ENCODE measurements around the gene GABARAPL1. TPM values are rescaled to one million over a fixed set of nuclear protein-coding genes. Genes with fewer than 3 reads are reported as not detected.

Gene GABARAPL1
- total and polyA plus RNA-seq, 2 of the 13 experiments (the other 11 are each of a cell fraction or from before 2014, with no cell fraction given), result 7.9 to 26.1 TPM

DNA sequence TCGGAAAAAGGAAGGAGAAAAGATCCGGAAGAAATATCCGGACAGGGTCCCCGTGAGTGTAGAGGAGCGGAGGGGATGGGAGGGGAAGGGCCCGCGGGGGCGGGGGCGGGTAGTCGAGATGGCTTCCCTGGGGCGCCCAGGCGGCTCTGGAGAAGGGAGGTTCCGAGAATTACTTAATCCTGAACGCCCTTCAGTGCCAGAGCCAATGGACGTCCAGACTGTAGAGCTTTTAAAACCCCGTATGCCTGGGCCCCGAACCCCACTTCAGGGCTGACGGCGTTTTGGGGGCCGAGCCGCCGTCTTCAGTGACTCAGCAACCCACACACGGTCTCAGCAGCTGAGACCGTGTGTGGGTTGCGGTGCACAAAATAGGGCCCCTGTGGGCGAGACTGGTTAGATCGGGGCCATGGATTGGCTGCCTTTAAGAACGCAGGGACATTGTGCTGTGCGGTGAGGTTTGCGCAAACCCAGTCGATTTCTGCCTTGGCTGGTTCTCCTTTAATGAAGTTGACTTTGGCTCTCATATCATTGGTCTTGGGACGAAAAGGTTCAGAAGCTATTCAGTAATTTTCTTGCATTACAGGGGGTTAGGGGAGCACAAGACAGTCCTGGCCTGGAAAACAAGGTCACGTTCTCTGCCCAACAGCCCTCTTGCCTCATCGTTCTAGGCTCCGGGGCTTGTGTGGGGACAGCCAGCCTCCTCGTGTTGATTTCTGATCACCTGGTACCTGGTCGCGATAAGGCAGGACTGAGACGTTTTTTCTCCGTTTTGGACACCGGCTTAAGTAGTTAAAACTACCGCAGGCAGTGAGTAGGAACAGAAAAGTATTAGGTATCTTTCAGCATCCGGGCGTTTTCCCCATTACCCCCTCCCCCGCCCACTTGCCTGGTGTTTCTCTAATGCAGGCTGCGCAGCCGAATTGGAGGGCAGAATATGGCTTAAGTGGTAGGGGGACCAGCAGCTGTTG, 775 bp downstream of the GABARAPL1 start (continued):
- TF ChIP-seq ZNF558 (CRISPR knock-in tag; IDR thresholded peaks at IDR 0.05; ENCODE audit: borderline replicate concordance) (peak; percentile 6; the same call in 1 of the 2 replicates), ZNF780A (CRISPR knock-in tag; IDR thresholded peaks at IDR 0.05) (no peak), PCBP1 (IDR thresholded peaks at IDR 0.05; ENCODE audit: borderline replicate concordance, low read depth, low read length) (no peak), PRPF4 (IDR thresholded peaks at IDR 0.05; ENCODE audit: low read depth, low read length, poor library complexity, severe bottlenecking) (no peak), ZNF121 (CRISPR knock-in tag; IDR thresholded peaks at IDR 0.05) (peak; percentile 55; the same call in 1 of the 2 replicates), ZSCAN30 (CRISPR knock-in tag; IDR thresholded peaks at IDR 0.05) (no peak), ZNF563 (CRISPR knock-in tag; IDR thresholded peaks at IDR 0.05) (no peak), SIX4 (CRISPR knock-in tag; IDR thresholded peaks at IDR 0.05) (no peak), ZNF619 (CRISPR knock-in tag; IDR thresholded peaks at IDR 0.05) (no peak), GATAD2A (CRISPR knock-in tag; IDR thresholded peaks at IDR 0.05) (peak; percentile 37; the same call in 1 of the 2 replicates), ZZZ3 (CRISPR knock-in tag; IDR thresholded peaks at IDR 0.05; ENCODE audit: borderline replicate concordance) (no peak), HNRNPLL (IDR thresholded peaks at IDR 0.05; ENCODE audit: low read depth, low read length, poor library complexity, severe bottlenecking) (peak; percentile 36), ZNF326 (CRISPR knock-in tag; IDR thresholded peaks at IDR 0.05; ENCODE audit: borderline replicate concordance) (no peak), RBAK (CRISPR knock-in tag; IDR thresholded peaks at IDR 0.05) (no peak), PHB2 (IDR thresholded peaks at IDR 0.05; ENCODE audit: partially characterized antibody) (no peak), NBN (conservative IDR thresholded peaks at IDR 0.05) (no peak), ZNF432 (CRISPR knock-in tag; IDR thresholded peaks at IDR 0.05; ENCODE audit: borderline replicate concordance) (no peak)
- TF ChIP-seq, protein P1, sequence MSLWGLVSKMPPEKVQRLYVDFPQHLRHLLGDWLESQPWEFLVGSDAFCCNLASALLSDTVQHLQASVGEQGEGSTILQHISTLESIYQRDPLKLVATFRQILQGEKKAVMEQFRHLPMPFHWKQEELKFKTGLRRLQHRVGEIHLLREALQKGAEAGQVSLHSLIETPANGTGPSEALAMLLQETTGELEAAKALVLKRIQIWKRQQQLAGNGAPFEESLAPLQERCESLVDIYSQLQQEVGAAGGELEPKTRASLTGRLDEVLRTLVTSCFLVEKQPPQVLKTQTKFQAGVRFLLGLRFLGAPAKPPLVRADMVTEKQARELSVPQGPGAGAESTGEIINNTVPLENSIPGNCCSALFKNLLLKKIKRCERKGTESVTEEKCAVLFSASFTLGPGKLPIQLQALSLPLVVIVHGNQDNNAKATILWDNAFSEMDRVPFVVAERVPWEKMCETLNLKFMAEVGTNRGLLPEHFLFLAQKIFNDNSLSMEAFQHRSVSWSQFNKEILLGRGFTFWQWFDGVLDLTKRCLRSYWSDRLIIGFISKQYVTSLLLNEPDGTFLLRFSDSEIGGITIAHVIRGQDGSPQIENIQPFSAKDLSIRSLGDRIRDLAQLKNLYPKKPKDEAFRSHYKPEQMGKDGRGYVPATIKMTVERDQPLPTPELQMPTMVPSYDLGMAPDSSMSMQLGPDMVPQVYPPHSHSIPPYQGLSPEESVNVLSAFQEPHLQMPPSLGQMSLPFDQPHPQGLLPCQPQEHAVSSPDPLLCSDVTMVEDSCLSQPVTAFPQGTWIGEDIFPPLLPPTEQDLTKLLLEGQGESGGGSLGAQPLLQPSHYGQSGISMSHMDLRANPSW (CRISPR knock-in tag; IDR thresholded peaks at IDR 0.05; ENCODE audit: borderline replicate concordance), result no peak
- TF ChIP-seq, protein P2, sequence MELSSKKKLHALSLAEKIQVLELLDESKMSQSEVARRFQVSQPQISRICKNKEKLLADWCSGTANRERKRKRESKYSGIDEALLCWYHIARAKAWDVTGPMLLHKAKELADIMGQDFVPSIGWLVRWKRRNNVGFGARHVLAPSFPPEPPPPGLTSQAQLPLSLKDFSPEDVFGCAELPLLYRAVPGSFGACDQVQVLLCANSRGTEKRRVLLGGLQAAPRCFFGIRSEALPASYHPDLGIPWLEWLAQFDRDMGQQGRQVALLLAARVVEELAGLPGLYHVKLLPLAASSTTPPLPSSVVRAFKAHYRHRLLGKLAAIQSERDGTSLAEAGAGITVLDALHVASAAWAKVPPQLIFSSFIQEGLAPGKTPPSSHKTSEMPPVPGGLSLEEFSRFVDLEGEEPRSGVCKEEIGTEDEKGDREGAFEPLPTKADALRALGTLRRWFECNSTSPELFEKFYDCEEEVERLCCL (CRISPR knock-in tag; IDR thresholded peaks at IDR 0.05; ENCODE audit: borderline replicate concordance), result no peak
- TF ChIP-seq, protein P3, sequence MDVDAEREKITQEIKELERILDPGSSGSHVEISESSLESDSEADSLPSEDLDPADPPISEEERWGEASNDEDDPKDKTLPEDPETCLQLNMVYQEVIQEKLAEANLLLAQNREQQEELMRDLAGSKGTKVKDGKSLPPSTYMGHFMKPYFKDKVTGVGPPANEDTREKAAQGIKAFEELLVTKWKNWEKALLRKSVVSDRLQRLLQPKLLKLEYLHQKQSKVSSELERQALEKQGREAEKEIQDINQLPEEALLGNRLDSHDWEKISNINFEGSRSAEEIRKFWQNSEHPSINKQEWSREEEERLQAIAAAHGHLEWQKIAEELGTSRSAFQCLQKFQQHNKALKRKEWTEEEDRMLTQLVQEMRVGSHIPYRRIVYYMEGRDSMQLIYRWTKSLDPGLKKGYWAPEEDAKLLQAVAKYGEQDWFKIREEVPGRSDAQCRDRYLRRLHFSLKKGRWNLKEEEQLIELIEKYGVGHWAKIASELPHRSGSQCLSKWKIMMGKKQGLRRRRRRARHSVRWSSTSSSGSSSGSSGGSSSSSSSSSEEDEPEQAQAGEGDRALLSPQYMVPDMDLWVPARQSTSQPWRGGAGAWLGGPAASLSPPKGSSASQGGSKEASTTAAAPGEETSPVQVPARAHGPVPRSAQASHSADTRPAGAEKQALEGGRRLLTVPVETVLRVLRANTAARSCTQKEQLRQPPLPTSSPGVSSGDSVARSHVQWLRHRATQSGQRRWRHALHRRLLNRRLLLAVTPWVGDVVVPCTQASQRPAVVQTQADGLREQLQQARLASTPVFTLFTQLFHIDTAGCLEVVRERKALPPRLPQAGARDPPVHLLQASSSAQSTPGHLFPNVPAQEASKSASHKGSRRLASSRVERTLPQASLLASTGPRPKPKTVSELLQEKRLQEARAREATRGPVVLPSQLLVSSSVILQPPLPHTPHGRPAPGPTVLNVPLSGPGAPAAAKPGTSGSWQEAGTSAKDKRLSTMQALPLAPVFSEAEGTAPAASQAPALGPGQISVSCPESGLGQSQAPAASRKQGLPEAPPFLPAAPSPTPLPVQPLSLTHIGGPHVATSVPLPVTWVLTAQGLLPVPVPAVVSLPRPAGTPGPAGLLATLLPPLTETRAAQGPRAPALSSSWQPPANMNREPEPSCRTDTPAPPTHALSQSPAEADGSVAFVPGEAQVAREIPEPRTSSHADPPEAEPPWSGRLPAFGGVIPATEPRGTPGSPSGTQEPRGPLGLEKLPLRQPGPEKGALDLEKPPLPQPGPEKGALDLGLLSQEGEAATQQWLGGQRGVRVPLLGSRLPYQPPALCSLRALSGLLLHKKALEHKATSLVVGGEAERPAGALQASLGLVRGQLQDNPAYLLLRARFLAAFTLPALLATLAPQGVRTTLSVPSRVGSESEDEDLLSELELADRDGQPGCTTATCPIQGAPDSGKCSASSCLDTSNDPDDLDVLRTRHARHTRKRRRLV (CRISPR knock-in tag; IDR thresholded peaks at IDR 0.05), result no peak
